ENCODE data around the gene ELMOD3. TPM values are rescaled to one million over a fixed set of nuclear protein-coding genes. Genes with fewer than 3 reads are reported as not detected.

Gene ELMOD3
- total and polyA plus RNA-seq, 9 of the 15 experiments (the other 6 are each of a cell fraction or from before 2014, with no cell fraction given) = 2.7 to 18.7 (median 11.6) TPM

- TF ChIP-seq CHD7 (IDR thresholded peaks at IDR 0.05; ENCODE audit: low read depth, low read length) (no peak), DNMT1 (IDR thresholded peaks at IDR 0.05) (no peak), MAFK (IDR thresholded peaks at IDR 0.05; ENCODE audit: low read length) (no peak), GMEB1 (CRISPR knock-in tag; IDR thresholded peaks at IDR 0.05) (0 out of 2 replicates have a peak, but pooled peaks have one; percentile 16), CBFB (CRISPR knock-in tag; IDR thresholded peaks at IDR 0.05) (peak; percentile 57; the same call in 1 of the 2 replicates), E2F3 (CRISPR knock-in tag; IDR thresholded peaks at IDR 0.05) (peak; percentile 88), ZBTB2 (IDR thresholded peaks at IDR 0.05) (no peak), PCBP2 (IDR thresholded peaks at IDR 0.05; ENCODE audit: low read depth, low read length, poor library complexity, severe bottlenecking) (no peak), ZNF431 (CRISPR knock-in tag; IDR thresholded peaks at IDR 0.05) (no peak), SIN3B (IDR thresholded peaks at IDR 0.05; ENCODE audit: low read depth) (peak; percentile 28; the same call in 1 of the 2 replicates), HEY1 (CRISPR knock-in tag; IDR thresholded peaks at IDR 0.05; ENCODE audit: borderline replicate concordance) (no peak)
Measured at GRCh38 chr2:85327822-85328617, 26.5 kb upstream of the ELMOD3 start, which contains the start of gene TGOLN2 (continued).

Measured in K562 (cell line).